Pancreas (tissue), 10 donors: ENCODE measurements around the gene NMT1. TPM values are rescaled to one million over a fixed set of nuclear protein-coding genes. Genes with fewer than 3 reads are reported as not detected.

Source experiments
- ATAC-seq, 4 donors: fragments of 200-7000 bp; cut with Tn5 transposase; one replicate each; pipeline versions ENCODE4 v1.8.0 to v1.9.1; 2020; ENCODE audit warnings: mild to moderate bottlenecking in 4 of 4, moderate library complexity in 4 of 4
- DNase-seq, 6 donors: peaks; one replicate each; pipeline ENCODE4 v3.0.0-alpha.2; 2020
- FAIRE-seq: peaks from 2 replicates; lab custom pipeline; 2012; peaks lifted over from hg19 to GRCh38; lab: Jason Lieb, UNC
- H3K27ac ChIP-seq, 4 donors: fragments of 200-600 bp; sonication (generic); 1 replicate in 3 of 4; 2 replicates in 1 of 4; pipeline versions ENCODE4 v1.5.0 to v1.8.0; 2020
- H3K27me3 ChIP-seq, 4 donors: fragments of 200-600 bp; one replicate each; pipeline ENCODE4 v1.8.0; 2021
- H3K36me3 ChIP-seq, 3 donors: fragments of 200-600 bp; sonication (generic) in 1 of 3; one replicate each; pipeline versions ENCODE4 v1.5.0 to v1.8.0; 2020 to 2021
- H3K4me1 ChIP-seq, 3 donors: fragments of 200-600 bp; one replicate each; pipeline ENCODE4 v1.8.0; 2021
- H3K4me3 ChIP-seq, 4 donors: fragments of 200-600 bp; sonication (generic) in 2 of 4; one replicate each; pipeline versions ENCODE4 v1.5.0 to v1.8.0; 2020 to 2021
- H3K9me3 ChIP-seq, 4 donors: fragments of 200-600 bp; one replicate each; pipeline ENCODE4 v1.8.0; 2021
- WGBS, 2 donors: extraction: QIAGEN DNeasy Blood & Tissue Kit; methylation state at CpG; one replicate each; pipeline ENCODE4 v1.1.7; 2013; 5-methylcytosine and 5-hydroxymethylcytosine counted together
- intact Hi-C, 3 donors: fragments of 100-400 bp; cut with DNase I; formaldehyde crosslinking; loops; one replicate each; pipeline versions ENCODE4 v1.11.1 to v1.14.2; 2022
- polyA plus RNA-seq, 2 donors: library from polyadenylated mRNA; stranded (reverse); fragments of 200-250 nt; gene quantifications; one replicate each; pipeline ENCODE4 v1.2.3, GENCODE V29; 2013
- total RNA-seq, 6 donors: library from RNA; stranded (reverse); fragmentation: NEBNext Ultra II Directional in 4 of 6; extraction: Animal tissue kit (Norgen Biotek cat#: 25700) in 4 of 6; gene quantifications; one replicate each; pipeline versions ENCODE4 v1.2.1 to v1.2.4, GENCODE V29; 2021 to 2023
- TF ChIP-seq, protein P1 (sequence below), 4 donors: fragments of 200-600 bp; sonication (generic) in 3 of 4; IDR thresholded peaks; one replicate each; pipeline versions ENCODE4 v1.5.0 to v1.8.0; 2021; ENCODE audit warnings: antibody characterized with exemption in 4 of 4
- donor health status: healthy with polysubstance abuse.
- donor health status: DM: no; HTN: no; CAD: no; lungs with moderate emphysema.
- donor health status: DM: no; HTN: no; CAD: no.
- donor health status: control.
- donor health status: control.
- donor health status: Bipolar disorder and iron deficiency.
- donor health status: DM: yes; HTN: yes; CAD: no.
- donor health status: DM: no; HTN: no; CAD: no.
- donor health status: DM: no; HTN: no; CAD: no.
- donor health status: DM: yes; HTN: yes; CAD: no.

NMT1 gene
- total and polyA plus RNA-seq, 8 donors = 27.0 to 66.5 (median 39.8) TPM

DNA sequence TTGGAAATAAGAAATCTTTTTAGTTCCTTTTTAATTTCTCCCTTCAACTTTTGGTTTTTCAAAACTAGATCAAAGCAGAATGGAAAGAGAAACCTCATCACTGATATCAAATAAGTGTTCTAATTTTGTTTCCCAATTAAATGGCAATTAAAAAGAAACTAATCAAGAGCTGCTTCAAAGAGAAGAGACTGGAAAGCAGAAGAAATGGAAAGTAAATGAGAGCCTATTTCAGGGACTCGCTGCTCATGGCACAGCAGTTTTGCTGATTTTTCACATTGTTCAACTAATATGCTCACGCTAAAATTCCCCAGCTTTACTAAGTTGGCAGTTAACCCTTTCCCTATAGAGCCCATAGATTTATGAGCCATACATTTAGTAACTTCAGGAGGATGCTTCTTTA, 6.5 kb downstream of the NMT1 start:
- no peak overlapping the region for H3K4me3 ChIP-seq
- peaks cover 2 to 18% (median 2%) of the 10 kb centered on the region in 3 donors for H3K4me1 ChIP-seq
- 79 to 81% methylated on average over 2 of the region's 2 CpGs for WGBS, 2 donors
- no peaks in the 10 kb centered on the region for H3K9me3 ChIP-seq
- no peak for FAIRE-seq
- no peak for ATAC-seq
- no peak overlapping the region for H3K27ac ChIP-seq
- intact Hi-C loops = no loop called here
- DNase-seq = no peak
- H3K27me3 ChIP-seq = no peaks in the 10 kb centered on the region
- TF ChIP-seq, protein P1, sequence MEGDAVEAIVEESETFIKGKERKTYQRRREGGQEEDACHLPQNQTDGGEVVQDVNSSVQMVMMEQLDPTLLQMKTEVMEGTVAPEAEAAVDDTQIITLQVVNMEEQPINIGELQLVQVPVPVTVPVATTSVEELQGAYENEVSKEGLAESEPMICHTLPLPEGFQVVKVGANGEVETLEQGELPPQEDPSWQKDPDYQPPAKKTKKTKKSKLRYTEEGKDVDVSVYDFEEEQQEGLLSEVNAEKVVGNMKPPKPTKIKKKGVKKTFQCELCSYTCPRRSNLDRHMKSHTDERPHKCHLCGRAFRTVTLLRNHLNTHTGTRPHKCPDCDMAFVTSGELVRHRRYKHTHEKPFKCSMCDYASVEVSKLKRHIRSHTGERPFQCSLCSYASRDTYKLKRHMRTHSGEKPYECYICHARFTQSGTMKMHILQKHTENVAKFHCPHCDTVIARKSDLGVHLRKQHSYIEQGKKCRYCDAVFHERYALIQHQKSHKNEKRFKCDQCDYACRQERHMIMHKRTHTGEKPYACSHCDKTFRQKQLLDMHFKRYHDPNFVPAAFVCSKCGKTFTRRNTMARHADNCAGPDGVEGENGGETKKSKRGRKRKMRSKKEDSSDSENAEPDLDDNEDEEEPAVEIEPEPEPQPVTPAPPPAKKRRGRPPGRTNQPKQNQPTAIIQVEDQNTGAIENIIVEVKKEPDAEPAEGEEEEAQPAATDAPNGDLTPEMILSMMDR (IDR thresholded peaks at IDR 0.05) = no peak
- H3K36me3 ChIP-seq = no peaks in the 10 kb centered on the region

DNA sequence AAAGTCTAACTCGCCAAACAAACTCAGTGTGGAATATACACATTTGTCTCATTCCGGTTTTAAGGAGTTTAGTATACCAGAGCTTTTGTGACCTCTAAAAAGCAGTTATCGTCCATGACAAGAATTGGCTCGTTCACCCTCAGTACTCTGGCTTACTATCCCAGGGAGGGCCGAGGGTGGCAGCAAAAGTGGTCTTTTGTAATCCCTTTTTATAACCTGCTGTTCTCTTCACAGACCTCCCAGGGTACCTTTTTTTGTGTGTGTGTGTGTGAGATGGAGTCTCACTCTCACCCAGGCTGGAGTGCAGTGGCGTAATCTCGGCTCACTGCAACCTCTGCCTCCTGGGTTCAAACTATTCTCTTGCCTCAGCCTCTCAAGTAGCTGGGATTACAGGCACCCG, 8.9 kb downstream of the NMT1 start:
- 84 to 85% methylated on average over 8 of the region's 8 CpGs for WGBS, 2 donors
- no peaks in the 10 kb centered on the region for H3K36me3 ChIP-seq
- no peaks in the 10 kb centered on the region for H3K27me3 ChIP-seq
- no peak for FAIRE-seq
- intact Hi-C loops = no loop called here
- no peaks in the 10 kb centered on the region for H3K9me3 ChIP-seq
- no peak for DNase-seq
- H3K27ac ChIP-seq = no peak overlapping the region
- H3K4me3 ChIP-seq = no peak overlapping the region
- no peaks in the 10 kb centered on the region for H3K4me1 ChIP-seq
- ATAC-seq = no peak
- TF ChIP-seq, protein P1 (IDR thresholded peaks at IDR 0.05) = no peak

DNA sequence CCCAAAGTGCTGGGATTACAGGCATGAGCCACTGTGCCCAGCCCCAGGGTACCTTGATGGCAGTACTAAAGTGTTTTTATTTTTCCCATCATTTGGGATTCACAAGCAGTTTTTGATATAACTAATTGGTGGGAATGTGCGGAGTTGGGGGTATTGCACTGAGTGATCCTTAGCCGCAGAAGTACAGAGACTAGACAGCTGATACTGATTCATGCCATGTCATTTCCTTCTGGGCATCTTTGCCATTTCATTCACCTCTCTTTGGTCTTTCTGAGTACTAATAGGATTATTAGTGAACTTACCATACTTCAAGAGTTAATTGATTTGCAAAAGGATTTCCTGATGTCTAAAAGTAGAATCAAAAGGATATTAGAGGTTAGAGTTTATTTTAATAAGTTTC, 9.7 kb downstream of the NMT1 start:
- DNase-seq (no peak), FAIRE-seq (no peak), ATAC-seq (no peak)
- H3K4me3 ChIP-seq = no peak overlapping the region
- H3K36me3 ChIP-seq = no peaks in the 10 kb centered on the region
- TF ChIP-seq, protein P1 (IDR thresholded peaks at IDR 0.05) = no peak
- intact Hi-C loops = no loop called here
- 90 to 93% methylated on average over 2 of the region's 2 CpGs for WGBS, 2 donors
- H3K27me3 ChIP-seq = no peaks in the 10 kb centered on the region
- no peaks in the 10 kb centered on the region for H3K4me1 ChIP-seq
- H3K27ac ChIP-seq = no peak overlapping the region
- no peaks in the 10 kb centered on the region for H3K9me3 ChIP-seq

DNA sequence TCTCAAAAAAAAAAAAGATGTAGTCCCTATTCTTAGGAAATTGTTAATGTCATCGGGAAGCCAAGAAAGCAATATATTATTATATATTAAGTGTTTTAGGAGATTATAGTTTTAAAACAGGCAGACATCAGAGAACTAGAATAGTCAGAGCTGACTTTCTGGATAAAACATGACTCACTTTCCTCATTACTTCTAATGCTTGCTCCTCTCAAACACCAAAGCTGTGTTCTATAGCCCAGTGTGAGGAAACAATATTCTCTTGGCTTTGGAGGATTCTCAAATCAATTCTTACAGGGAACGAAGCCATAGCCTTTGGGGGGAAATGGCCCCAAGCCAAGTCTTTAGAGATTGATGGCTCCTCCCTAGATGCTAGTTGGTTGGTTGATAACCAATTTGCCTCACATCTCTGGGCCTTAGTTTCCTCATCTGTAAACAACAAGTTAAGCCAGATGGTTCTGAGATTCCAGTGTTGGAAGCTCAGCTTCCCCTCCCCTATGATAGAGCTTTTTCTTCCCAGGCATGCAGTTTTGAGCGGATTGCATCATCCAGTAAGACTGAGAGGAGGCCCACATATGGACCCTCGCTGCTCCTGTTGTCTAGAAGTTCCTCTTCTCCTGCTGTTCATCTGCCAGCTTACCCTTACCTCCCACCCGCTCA, 12.4 kb downstream of the NMT1 start:
- Histone ChIP-seq H3K4me3 (no peak overlapping the region), H3K4me1 (no peaks in the 10 kb centered on the region), H3K9me3 (no peaks in the 10 kb centered on the region), H3K27me3 (no peaks in the 10 kb centered on the region), H3K27ac (no peak overlapping the region), H3K36me3 (no peaks in the 10 kb centered on the region)
- DNase-seq (no peak), ATAC-seq (peak in 3 of 4 donors; percentile 24 to 53 (median 36)), FAIRE-seq (no peak)
- 74 to 81% methylated on average over 5 of the region's 5 CpGs for WGBS, 2 donors
- TF ChIP-seq, protein P1 (IDR thresholded peaks at IDR 0.05) = no peak
- intact Hi-C loops = no loop called here

DNA sequence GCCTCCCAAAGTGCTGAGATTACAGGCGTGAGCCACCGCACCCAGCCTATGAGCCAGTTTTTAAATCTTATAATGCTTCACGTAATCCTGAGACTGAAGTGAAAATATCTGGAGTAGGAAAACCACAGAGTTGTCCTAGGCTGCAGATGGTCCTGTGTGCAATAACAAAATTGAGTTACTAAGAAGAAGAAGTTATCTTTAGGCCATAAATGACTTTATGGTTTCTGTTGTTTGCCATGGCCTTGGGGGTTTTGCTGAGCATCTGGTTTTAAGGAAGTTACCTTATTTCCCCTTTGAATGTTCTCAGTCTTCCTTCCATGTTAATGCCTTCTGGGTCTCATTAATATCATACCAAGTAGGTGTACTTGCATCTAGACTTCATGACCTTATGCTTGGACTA, 16.5 kb downstream of the NMT1 start:
- no peaks in the 10 kb centered on the region for H3K27me3 ChIP-seq
- TF ChIP-seq, protein P1 (IDR thresholded peaks at IDR 0.05) = no peak
- ATAC-seq (peak in 1 of 4 donors; percentile 38), DNase-seq (no peak), FAIRE-seq (no peak)
- peaks cover 0 to 13% (median 10%) of the 10 kb centered on the region in 3 donors for H3K36me3 ChIP-seq
- intact Hi-C loops = no loop called here
- WGBS, 2 donors = 98 to 99% methylated on average over 3 of the region's 3 CpGs
- H3K9me3 ChIP-seq = no peaks in the 10 kb centered on the region
- no peak overlapping the region for H3K4me3 ChIP-seq
- H3K4me1 ChIP-seq = no peaks in the 10 kb centered on the region
- H3K27ac ChIP-seq = no peak overlapping the region
